NCI-H2107 treated with DMSO at 0.1 percent for 48 hours (cell line): ENCODE results near the gene WFDC1.
A peak's percentile ranks its signal among the peaks of the same experiment; 100 is the strongest.

Source experiments
- DNase-seq: peaks from one replicate; lab custom pipeline; 2025; ENCODE audit not compliant: unreplicated experiment; lab: John Stamatoyannopoulos, UW

The WFDC1 gene

GRCh38 chr16:84272740-84273320, 21.8 kb upstream of the WFDC1 start:
- DNase-seq, result no peak

DNA sequence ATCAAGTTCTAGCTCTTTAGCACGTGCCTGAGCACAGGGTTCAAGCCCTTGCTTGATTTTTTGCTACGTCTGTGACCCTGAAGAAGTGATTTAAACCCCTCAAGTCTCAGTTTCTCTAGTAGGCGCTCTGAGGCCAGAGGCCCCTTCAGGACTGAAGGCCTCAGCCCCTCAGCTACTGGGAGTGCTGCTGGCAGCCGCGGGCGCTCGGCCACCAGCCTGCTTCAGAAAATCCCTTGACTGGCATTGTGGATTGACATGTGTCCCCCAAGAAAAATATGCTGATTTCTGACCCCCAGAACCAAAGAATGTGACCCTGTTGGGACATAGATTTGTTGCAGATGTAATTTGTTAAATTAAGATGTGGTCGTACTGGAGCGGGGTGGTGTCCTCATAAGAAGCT, 20.2 kb upstream of the WFDC1 start:
- DNase-seq, result no peak

- no peak for DNase-seq
These were observed 19.0 kb upstream of the WFDC1 start for GRCh38 chr16:84275585-84276151.

DNA sequence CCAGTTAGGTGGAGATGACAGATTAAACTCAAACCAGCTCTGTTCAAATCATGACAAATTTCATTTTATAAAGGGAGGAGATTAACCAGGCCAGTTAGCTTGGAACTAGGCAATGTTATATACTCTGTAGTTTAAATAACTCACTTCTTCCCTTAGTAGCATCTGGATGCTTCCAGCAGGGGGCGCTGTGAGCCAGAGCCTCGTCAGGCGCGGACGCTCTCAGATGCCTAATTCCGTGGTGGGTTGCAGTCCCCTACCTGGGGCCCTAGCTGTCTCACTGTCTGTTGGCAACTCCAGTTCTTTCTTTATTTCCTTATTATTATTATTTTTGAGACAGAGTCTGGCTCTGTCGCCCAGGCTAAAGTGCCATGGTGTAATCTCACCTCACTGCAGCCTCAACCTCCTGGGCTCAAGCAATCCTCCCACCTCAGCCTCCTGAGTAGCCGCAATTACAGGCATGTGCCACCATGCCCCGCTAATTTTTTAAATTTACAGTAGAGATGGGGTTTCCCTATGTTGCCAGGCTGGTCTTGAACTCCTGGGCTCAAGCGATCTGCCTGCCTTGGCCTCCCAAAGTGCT, 17.3 kb upstream of the WFDC1 start:
- DNase-seq, result peak; percentile 11

- DNase-seq, result no peak
These were observed 16.3 kb upstream of the WFDC1 start for GRCh38 chr16:84278333-84278732.

- no peak for DNase-seq
These were observed 15.7 kb upstream of the WFDC1 start for GRCh38 chr16:84278968-84279367.

DNA sequence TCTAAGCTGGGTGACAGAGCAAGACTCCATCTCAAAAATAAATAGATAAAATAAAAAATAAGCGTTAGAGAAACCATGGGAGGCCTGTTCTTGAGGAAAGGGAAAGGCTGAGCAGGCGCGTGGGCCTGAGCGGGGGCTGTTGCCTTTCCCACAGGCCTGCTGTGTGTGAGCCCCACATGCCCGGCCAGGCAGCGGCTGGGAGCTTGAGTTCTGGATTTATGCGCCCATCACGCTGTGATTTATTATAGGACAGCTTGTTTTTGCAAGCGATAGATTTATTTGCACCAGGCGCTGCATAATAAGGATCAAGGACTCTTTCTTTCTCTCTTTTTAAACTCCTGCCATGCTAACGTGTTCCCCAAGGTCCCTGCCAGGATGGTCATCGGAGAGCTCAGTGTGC, 14.8 kb upstream of the WFDC1 start:
- DNase-seq, result no peak

DNA sequence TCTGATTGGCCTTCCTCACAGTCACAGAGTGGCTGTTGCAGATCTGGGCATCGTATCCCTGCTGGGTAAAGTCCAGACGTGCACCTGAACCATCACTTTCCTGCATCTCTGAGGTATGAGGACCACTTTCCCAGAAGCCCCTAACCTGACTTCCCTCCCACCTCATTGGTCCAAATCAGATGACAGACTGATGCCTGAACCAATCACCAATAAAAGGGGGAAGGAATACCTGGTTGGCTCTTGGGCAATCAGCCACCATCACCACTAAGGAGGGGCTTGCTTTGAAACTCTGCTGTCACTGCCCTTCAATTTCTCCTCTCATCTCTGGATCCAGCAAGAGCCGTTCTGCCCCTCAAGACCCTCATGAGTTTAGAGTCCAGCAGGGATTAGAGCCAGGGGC, 13.6 kb upstream of the WFDC1 start:
- no peak for DNase-seq

DNA sequence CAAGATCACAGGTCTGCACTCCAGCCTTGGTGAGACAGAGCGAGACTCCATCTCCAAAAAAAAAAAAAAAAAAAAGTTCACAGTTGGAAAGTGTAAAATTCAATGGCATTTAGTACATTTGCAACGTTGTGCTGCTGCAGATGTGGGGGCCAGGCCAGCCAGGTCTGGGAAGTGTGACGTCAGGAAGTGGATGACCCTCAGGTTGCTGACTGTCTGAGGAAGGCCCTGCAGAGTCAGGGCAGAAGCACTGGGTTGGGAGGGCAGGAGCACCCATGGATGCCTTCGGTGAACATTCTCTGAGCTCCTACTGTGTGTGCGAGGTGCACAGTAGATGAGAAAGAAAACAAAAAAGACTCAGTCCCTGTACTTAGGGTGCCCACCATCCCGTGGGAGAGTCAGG, 12.1 kb upstream of the WFDC1 start:
- no peak for DNase-seq

DNA sequence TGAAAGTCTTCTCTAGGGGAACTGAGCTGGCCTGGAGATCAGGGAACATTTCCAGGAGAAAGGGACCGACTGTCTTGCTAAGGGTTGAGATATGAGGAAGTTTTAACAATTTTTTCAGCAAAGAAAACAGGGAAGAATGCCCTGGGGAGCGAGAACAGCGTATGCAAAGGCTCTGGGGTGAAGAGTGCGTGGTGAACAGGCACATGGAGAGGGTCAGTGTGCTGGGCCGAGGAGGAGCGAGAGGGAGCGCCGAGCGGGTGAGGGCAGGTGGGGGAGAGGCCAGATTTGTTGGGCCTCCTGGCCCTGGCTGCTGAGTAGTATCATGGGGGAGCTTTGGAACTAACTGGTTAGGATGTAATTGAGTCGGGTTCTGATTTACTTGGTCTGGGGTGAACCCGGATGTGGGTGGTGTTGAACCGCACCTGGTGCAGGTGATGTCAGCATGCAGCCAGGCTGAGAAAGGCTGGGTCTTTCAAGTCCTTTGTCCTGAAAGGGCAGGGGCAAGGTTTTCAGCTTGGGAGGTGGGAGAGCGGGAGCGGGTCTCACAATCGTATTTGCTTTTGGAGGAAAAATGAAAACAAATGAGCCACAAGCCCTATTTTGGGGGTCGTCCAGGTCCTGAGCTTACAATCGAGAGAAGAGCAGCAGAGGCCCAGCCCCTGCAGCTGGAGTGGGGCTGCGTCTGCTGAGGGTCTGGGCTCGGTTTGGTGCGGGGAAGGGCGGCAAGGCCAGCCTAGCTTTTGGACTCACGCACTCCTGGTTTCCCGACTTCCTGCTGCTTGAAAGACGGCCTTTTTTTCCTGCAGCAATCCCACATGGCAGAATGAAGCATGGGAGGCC, 11.1 kb upstream of the WFDC1 start:
- DNase-seq, result no peak

- no peak for DNase-seq
These were observed 10.4 kb upstream of the WFDC1 start for GRCh38 chr16:84284154-84284722.

DNA sequence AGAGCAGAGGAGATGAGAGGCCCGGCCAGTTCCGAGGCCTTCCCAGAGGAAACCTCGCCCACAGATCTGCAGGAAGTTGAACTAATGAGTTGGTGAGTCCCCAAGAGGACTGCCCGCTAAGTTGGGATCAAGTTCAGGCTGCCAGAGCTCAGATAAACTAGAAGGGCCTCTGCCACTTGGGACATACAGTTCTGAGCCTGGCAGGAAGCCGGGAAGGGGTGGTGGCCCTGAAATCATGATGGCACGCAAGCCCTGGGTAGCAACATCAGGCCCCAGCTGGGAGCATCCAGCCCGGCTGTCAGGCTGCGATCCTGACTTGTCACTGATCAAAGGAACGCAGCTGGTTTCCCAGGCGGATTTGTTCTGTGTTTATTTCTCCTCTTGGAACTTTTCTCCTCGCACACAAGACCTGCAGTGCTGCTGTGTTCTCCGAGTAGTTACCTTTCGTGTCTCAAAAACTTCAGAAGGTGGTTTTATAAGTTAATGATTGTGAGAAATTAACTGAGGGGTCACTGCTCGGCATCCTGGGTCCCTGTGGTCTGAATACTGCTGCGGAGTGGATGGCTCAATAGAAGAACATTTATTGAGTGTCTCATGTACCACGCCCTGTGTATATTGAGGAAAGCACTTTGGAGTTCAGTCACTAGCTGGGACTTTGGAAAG, 8.0 kb upstream of the WFDC1 start:
- no peak for DNase-seq

DNA sequence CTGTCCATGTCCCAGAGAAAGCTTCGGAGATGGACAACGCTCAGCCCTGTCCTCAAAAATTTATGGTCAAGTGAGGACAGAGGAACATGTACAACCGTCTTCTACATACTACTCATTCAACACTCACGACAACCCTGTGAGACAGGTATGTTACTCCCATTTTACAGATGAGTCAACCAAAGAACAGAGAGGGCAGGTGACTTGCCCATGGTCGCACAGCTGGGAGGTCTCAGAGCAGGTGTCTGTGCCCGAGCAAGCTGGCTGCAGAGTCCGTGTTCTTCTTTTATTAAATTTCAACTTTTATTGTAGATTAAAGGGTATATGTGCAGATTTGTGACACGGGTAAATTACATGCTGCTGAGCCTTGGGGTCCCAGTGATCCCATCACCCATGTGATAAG, 5.8 kb upstream of the WFDC1 start:
- no peak for DNase-seq

- no peak for DNase-seq
These were observed 3.5 kb upstream of the WFDC1 start for GRCh38 chr16:84291226-84291625.

GRCh38 chr16:84292011-84292410, 2.7 kb upstream of the WFDC1 start:
- DNase-seq, result peak; percentile 22

GRCh38 chr16:84293406-84293805, 1.3 kb upstream of the WFDC1 start:
- DNase-seq, result no peak

- DNase-seq, result no peak
These were observed 561 bp upstream of the WFDC1 start for GRCh38 chr16:84294117-84294516.

- no peak for DNase-seq
These were observed 654 bp downstream of the WFDC1 start for GRCh38 chr16:84295203-84295860.

- no peak for DNase-seq
These were observed 3.8 kb downstream of the WFDC1 start for GRCh38 chr16:84298376-84298899.

DNA sequence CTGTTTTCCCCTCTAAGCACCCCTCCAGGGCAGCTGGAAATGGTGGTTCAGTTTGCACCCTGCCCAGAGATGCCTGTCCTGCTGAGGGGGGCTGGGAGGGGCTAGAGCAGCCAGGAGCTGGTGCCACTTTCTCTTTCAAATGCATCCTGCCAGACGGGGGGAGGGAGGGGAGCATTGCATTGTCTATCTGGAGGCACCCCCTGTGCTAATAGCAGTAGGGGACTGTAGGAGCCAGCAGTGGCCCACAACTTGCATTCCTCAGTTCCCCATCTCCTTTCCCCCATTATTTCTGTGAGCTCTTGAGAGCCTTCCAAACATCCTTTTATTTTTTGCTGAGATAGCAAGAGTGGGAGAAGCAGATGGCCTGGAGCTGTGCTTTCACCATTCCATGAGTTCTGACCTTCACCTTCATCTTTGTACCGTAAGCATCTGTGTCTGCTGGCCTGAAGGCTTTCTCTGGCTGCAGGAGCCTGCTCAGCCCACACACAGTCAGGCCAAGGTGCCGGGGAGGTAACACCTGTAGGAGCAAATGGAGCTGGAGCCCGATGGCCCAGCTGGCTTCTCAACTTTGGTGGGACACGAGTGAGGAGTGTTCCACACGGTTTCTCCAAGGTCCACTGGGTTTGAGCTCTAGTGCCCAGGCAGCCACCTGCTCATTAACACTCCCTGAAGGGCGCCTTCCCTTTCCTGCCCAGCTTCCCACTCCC, 5.2 kb downstream of the WFDC1 start:
- DNase-seq, result no peak
